ENCODE measurements around the gene PPARG.

PPARG gene

DNA sequence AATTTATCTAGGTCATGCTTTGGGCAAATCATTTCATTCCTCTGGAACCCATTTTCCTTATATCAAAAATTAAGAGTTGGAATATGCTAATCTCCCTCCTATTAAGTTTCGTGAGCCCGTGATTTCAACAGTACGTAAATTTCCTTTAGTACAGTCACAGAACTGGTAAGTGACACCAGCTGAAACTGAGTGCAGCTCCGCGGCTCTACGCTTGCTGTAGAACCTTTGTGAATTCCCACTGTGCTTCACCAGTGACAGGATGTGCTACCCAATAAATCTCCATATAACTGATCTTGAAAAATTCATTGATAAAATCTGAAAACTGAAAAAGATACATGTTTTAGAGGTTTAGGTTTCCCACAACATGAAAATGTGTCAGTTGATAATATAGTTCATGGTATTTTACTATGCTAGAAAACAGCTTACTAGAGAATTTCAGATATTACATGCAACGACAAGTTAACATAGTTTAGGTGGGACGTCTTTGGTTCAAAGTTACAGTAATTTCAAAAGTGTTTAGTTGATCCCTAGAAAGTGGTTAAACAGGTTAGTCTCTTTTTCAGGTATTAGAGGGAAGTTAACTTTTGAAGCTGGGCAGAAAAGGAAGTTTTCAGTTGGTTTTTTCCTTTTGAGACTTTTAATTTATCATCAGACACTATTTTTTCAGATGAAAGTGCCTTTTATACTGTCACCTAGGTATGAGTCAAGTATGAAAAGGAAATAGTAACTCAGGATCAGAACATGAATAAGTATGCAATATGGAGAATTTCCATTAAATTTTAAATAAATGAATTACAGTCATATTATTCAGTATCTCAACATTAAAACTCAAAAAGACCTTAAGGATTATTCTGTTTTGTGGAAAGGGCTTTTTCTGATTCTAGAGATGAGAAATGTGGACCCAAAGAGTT, 57.0 kb downstream of the PPARG start:
- DNase-seq = no peak

DNA sequence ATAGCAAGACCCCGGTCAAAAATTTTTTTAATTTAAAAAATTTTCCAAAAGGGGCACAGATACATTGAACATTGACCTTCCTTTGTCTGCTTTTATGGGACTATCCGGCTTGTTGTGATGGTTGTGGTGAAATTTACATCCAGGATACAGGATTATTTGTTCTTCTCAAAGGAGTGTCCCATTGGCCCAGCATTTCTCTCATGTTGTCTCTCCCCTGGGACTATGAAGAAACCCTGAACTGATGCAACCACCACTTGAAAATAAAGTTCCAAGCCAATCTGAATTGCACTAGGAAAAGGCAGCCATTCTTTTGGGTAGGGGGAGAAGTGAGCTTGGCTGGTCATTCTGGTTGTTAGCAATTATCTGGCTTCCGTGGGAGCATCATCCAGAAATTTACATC, 58.4 kb downstream of the PPARG start:
- DNase-seq = no peak

- no peak for DNase-seq
Measured at GRCh38 chr3:12349895-12350811, 61.3 kb downstream of the PPARG start.

GRCh38 chr3:12351145-12351544, 62.3 kb downstream of the PPARG start:
- no peak for DNase-seq

DNA sequence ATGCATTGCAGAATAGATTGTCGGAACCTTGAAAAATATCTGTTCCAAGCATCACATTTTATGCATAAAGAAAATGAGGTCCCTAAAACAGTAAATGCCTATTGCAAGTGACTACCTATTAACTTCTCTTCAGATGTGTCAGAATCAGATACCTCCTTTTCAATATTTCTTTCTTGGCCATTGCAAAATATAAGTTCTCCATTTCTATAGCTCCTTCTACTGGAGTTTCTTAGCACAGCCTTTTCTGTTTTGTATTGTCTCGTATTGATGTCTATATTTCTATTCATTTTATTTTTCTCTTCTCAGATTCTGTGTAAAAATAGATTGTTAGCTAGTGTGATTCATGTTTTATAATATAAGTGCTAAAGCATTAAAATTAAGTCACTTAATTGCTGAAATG, 63.4 kb downstream of the PPARG start:
- no peak for DNase-seq

- DNase-seq = no peak
Measured at GRCh38 chr3:12352755-12353154, 63.9 kb downstream of the PPARG start.

- no peak for DNase-seq
Measured at GRCh38 chr3:12353796-12354525, 65.1 kb downstream of the PPARG start.

GRCh38 chr3:12356175-12356574, 67.3 kb downstream of the PPARG start:
- DNase-seq = no peak

GRCh38 chr3:12356996-12357395, 68.1 kb downstream of the PPARG start:
- no peak for DNase-seq

DNA sequence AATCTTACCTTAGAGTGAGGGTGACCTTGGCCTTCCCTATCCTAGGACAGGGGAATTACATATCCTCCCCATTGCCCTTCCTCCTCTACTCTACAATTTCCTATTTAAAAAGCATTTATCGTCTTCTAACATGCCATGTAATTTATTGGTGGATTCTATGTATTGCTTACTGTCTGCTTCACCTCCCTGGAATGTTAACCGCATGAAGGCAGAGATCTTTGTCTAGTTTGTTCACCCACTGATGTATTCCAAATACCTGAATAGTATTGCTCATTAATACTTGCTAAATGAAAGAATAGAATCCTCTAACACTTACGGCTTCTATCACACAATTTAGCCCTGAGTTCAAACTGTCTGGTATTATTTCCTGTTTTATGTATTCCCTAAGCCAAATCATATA, 68.6 kb downstream of the PPARG start:
- no peak for DNase-seq

- DNase-seq = no peak
Measured at GRCh38 chr3:12363397-12364195, 74.7 kb downstream of the PPARG start.

DNA sequence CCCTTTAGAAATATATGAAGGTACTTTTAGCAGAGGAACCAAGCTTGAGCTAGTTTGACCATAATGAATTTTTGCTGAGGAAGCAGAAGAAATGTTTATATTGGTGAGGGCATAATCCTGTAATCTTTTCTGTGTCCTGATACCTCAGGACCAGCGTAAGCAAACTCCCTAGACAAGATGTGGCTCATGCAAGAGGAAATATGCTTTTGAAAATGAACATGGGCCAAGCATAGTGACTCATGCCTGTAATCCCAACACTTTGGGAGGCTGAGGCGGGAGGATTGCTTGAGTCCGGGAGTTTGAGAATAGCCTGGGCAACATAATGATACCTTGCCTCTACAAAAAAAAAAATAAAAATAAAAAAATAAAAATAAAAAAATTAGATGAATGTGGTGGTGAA, 78.5 kb downstream of the PPARG start:
- DNase-seq = no peak

DNA sequence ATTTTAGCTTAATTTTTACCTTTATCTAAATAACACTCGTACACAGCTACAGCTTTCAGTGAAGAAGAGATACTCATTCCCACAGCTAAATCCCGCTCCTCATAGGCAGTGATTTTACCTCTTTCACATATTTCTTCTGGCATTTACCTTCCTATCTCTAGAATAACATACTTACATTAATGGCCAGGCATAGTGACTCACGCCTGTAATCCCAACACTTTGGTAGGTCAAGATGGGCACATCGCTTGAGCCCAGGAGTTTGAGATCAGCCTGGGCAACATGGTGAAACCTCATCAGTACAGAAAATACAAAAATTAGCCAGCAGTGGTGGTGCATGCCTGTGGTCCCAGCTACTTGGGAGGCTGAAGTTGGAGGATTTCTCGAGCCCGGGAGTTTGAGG, 80.2 kb downstream of the PPARG start:
- no peak for DNase-seq

DNA sequence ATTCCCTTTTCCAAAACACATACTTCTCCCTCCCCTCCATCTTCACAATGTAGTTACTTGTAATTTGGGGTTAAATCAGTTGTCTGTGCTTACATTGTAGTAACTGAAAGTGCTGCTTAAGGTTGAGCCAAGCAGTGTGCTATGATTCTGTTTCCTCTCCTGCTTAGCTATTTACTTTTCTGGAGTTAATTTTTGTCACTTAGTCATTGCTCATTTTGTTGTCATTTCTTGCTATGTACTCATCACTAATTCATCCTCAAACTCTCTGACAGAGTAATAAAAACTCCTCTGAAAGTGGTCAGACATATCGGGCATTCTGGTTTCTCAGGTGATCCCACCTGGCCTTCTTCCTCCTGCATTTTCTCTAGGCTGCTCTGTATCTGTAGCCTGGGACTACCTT, 80.7 kb downstream of the PPARG start:
- DNase-seq = no peak

DNA sequence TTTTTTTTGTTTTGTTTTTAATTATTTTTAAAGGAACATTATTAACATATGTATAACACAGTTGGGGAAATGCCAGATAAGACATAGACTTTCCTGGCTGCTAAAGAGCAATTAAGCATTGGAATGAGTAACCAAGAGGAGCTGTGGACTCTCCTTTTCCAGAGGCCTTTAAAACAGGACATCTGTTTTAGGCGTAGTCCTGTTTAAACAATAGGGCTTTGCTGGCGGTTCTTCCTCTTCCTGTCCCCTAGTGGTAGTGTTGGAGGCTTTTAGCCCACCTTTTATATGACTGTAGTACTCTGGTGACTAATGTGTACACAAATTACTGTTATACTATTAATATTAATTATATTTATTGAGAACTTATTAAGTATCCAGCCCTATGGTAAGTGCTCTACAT, 81.9 kb downstream of the PPARG start:
- DNase-seq = no peak

DNA sequence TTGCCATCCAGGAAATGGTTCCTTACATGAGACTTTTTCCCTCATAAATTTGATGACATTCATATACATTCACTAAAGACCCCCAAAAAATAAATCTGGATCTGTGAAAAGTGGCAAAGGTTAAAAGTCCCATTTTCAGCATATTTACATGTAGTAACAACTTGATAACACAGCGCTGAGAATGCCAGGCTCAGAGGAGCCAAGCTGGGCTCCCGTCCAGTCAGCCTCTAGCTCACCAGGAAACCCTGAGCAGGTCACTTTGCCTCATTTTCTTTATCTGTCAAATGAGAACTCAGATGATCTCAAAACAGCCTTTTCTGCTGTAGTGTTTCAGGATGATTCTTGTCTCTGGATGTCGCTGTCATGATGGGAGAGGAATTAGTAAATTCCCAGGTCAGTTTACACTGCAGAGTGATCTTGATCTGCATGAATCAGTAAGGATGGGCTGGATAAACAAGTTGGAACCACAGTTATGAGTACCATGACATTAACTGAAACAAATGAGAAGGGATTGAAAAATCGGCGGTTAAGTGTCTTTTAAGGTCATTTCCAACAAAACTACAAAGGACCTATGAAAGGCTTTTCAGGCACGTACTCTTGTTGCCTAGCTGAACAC, 82.8 kb downstream of the PPARG start:
- DNase-seq = no peak

DNA sequence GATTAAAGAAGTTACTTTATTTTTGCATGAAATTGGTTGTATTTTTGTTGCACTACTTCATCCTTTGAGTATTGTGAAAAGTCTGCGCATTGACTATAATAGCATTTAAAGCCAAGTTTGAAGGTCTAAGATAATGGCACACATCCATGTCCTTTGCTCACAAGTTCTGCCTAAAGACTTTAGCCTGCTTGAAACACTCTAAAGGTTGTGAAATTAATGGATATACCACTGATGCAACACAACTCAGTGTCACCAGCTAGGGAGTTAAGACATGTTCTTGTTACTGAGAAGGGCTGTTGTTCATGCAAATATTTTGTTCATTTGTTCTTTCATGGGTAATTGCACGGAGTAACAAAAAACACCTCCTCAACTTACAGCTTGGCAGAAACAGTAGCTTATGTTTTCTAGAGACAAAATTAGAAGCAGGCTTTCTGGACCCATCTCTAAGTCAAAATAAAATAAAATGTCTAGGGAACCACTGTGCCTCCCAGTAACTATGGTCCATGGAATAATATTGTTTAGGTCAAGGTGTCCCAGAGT, 83.9 kb downstream of the PPARG start:
- peak in 1 of 2 experiments; percentile 40 for DNase-seq

DNA sequence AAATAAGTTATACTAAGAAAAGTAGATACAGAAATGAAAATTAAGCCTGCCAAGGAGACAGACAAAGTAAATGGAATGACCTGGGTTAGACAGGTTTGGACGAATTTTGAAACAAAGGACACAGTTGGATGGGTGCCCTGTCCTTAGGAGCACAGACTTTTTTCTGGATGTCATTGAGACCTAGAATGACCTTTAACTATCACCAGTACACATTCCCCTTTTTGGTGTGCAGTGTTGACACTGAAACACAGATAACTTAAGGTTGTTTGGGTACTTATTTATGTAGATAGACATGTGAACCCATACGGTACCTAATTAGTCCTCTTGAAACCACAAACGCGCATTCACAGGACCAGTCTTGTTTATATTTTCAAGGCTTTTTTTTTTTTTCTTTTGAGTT, 86.7 kb downstream of the PPARG start:
- no peak for DNase-seq

- DNase-seq = no peak
Measured at GRCh38 chr3:12379640-12380429, 91.0 kb downstream of the PPARG start.

- no peak for DNase-seq
Measured at GRCh38 chr3:12380461-12380860, 91.6 kb downstream of the PPARG start.

DNA sequence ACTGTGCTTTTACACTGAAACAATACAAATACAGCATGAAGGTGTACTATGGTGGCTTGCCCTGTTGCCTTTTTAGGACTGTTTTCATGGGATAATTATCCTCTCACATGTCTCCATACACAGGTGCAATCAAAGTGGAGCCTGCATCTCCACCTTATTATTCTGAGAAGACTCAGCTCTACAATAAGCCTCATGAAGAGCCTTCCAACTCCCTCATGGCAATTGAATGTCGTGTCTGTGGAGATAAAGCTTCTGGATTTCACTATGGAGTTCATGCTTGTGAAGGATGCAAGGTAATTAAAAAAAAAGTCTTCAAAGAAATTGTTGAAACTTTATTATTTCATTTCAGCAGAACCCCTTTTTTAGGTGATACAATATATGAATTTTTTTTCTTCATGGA, 92.3 kb downstream of the PPARG start:
- DNase-seq = no peak

Data from NCI-H526 (cell line).